ENCODE data around the gene VPS37D.

Gene VPS37D

GRCh38 chr7:73681031-73681430 lies 13.4 kb downstream of the VPS37D start:
- no peak for DNase-seq

- no peak for DNase-seq
Observed at GRCh38 chr7:73682745-73683055, 15.1 kb downstream of the VPS37D start.

- DNase-seq, result peak; percentile 9
Observed at GRCh38 chr7:73683056-73683787, 15.6 kb downstream of the VPS37D start, which contains the start of the genes BUD23 and DNAJC30. Gene BUD23 (plus strand): TSS chr7:73683597. CDS start chr7:73683626, 29 bp downstream. Gene DNAJC30 (minus strand): TSS chr7:73683453. CDS start chr7:73683423, 30 bp downstream.

GRCh38 chr7:73683788-73684693 lies 16.4 kb downstream of the VPS37D start:
- DNase-seq, result no peak

GRCh38 chr7:73685311-73685710 lies 17.7 kb downstream of the VPS37D start:
- DNase-seq, result no peak

- DNase-seq, result no peak
Observed at GRCh38 chr7:73688288-73688687, 20.7 kb downstream of the VPS37D start.

- no peak for DNase-seq
Observed at GRCh38 chr7:73690646-73691045, 23.0 kb downstream of the VPS37D start.

GRCh38 chr7:73696372-73696771 lies 28.7 kb downstream of the VPS37D start:
- no peak for DNase-seq

GRCh38 chr7:73698410-73698809 lies 30.8 kb downstream of the VPS37D start:
- DNase-seq, result no peak

- DNase-seq, result no peak
Observed at GRCh38 chr7:73699370-73700068, 31.9 kb downstream of the VPS37D start.

GRCh38 chr7:73700069-73700423 lies 32.4 kb downstream of the VPS37D start:
- no peak for DNase-seq

GRCh38 chr7:73700581-73701134 lies 33.0 kb downstream of the VPS37D start:
- no peak for DNase-seq

- no peak for DNase-seq
Observed at GRCh38 chr7:73701357-73701995, 33.8 kb downstream of the VPS37D start.

GRCh38 chr7:73702226-73702625 lies 34.6 kb downstream of the VPS37D start:
- no peak for DNase-seq

- DNase-seq, result no peak
Observed at GRCh38 chr7:73702665-73703064, 35.0 kb downstream of the VPS37D start.

- DNase-seq, result no peak
Observed at GRCh38 chr7:73703225-73703624, 35.6 kb downstream of the VPS37D start.

- no peak for DNase-seq
Observed at GRCh38 chr7:73703757-73704639, 36.4 kb downstream of the VPS37D start.

GRCh38 chr7:73704640-73705550 lies 37.3 kb downstream of the VPS37D start:
- no peak for DNase-seq

- no peak for DNase-seq
Observed at GRCh38 chr7:73705551-73705920, 37.9 kb downstream of the VPS37D start.

All from SIG-M5 (cell line).